ENCODE data around the gene GPR55. TPM values are rescaled to one million over a fixed set of nuclear protein-coding genes. Genes with fewer than 3 reads are reported as not detected.

The GPR55 gene
- total RNA-seq, 1 experiment from 2014 or later: not detected

DNA sequence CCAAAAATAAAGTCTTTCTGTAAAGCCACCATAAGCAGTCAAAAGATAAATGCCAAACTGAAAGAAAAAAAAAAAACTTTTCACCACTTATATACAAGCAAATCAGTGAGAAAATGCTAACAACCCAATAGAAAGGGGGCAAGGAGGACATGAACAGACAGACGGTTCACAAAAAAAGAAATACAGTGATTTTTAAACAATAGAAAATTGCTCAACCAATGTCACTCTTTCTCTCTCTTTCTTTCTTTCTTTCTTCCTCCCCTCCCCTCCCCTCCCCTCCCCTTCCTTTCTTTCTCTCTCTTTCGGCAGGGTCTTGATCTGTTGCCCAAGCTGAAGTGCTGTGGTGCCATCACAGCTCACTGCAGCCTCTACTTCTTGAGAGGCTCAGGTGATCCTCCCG is 42.1 kb upstream of the GPR55 start:
- H4K91ac ChIP-seq (ENCODE audit: insufficient read length, low read depth, low read length): no peak overlapping the region
- no peaks in the 10 kb centered on the region for H3K79me2 ChIP-seq (ENCODE audit: insufficient read depth, low read length)
- H3K9ac ChIP-seq (ENCODE audit: extremely low read depth, insufficient read length, low read length): no peak overlapping the region
- H3K9me3 ChIP-seq (ENCODE audit: control insufficient read depth, low read depth, low read length): no peaks in the 10 kb centered on the region
- Mint-ChIP-seq H3K36me3 (ENCODE audit: insufficient read depth in 1 of 3, low read depth in 3 of 3) (0 out of 7 replicates have a peak, but pooled peaks cover 0 to 6% (median 0%) of the 10 kb centered on the region in 3 experiments), H3K4me1 (peaks cover 0 to 4% of the 10 kb centered on the region in 2 experiments; a peak in 1 of 4 replicates), H3K27me3 (ENCODE audit: low read depth) (no peaks in the 10 kb centered on the region; the same call in 1 of the 2 replicates), H3K9me3 (peaks cover 5 to 7% of the 10 kb centered on the region in 2 experiments; a peak in 4 of 5 replicates), H3K4me3 (no peak overlapping the region), H3K27ac (peak overlapping the region in 1 of 3 experiments; percentile 52; a peak in 1 of 7 replicates)
- no peaks in the 10 kb centered on the region for H3K79me1 ChIP-seq (ENCODE audit: insufficient read depth, low read depth, low read length, poor library complexity, severe bottlenecking)
- no peak overlapping the region for H3K4ac ChIP-seq (ENCODE audit: low read depth, low read length)
- H2BK5ac ChIP-seq (ENCODE audit: insufficient read length, low read length): no peak overlapping the region
- H2BK12ac ChIP-seq (ENCODE audit: insufficient read length, low read depth, low read length): no peak overlapping the region
- no CpG with 5 or more reads among the region's 3 CpGs for WGBS (ENCODE audit: extremely low coverage, insufficient read length, low lambda C conversion rate)
- no peak overlapping the region for H2BK15ac ChIP-seq (ENCODE audit: low read depth, low read length)
- H4K8ac ChIP-seq (replicated peaks; ENCODE audit: insufficient read length, low read depth, low read length): no peak overlapping the region
- H3K27me3 ChIP-seq (ENCODE audit: insufficient read depth, low read length): no peaks in the 10 kb centered on the region
- no peak overlapping the region for H2BK20ac ChIP-seq (ENCODE audit: low read depth, low read length, poor library complexity, severe bottlenecking)
- no peak overlapping the region for H3K18ac ChIP-seq (ENCODE audit: insufficient read length, low read depth, low read length)
- H3K4me2 ChIP-seq (ENCODE audit: insufficient read depth, insufficient read length, low read length): no peak overlapping the region
- no peaks in the 10 kb centered on the region for H3K23me2 ChIP-seq (ENCODE audit: insufficient read length, low read depth, low read length, poor library complexity, severe bottlenecking)
- H3T11ph ChIP-seq (ENCODE audit: low read length): no peak overlapping the region
- no peak overlapping the region for H3K14ac ChIP-seq (ENCODE audit: insufficient read depth, low read length)
- H3K56ac ChIP-seq (ENCODE audit: insufficient read length, low read depth, low read length): no peak overlapping the region
- no peak overlapping the region for H2BK120ac ChIP-seq (ENCODE audit: low read depth, low read length, poor library complexity, severe bottlenecking)
- no peak for DNase-seq
- H2AK5ac ChIP-seq (ENCODE audit: insufficient read length, low read length): no peak overlapping the region
- H3K4me1 ChIP-seq (ENCODE audit: insufficient read depth, low read length): no peaks in the 10 kb centered on the region
- H4K20me1 ChIP-seq (ENCODE audit: control insufficient read depth, insufficient read depth, insufficient read length): no peaks in the 10 kb centered on the region
- H2AFZ ChIP-seq (ENCODE audit: low read length): no peak overlapping the region
- no peak overlapping the region for H3K27ac ChIP-seq (ENCODE audit: insufficient read length, low read depth, low read length)
- TF ChIP-seq, protein P1, sequence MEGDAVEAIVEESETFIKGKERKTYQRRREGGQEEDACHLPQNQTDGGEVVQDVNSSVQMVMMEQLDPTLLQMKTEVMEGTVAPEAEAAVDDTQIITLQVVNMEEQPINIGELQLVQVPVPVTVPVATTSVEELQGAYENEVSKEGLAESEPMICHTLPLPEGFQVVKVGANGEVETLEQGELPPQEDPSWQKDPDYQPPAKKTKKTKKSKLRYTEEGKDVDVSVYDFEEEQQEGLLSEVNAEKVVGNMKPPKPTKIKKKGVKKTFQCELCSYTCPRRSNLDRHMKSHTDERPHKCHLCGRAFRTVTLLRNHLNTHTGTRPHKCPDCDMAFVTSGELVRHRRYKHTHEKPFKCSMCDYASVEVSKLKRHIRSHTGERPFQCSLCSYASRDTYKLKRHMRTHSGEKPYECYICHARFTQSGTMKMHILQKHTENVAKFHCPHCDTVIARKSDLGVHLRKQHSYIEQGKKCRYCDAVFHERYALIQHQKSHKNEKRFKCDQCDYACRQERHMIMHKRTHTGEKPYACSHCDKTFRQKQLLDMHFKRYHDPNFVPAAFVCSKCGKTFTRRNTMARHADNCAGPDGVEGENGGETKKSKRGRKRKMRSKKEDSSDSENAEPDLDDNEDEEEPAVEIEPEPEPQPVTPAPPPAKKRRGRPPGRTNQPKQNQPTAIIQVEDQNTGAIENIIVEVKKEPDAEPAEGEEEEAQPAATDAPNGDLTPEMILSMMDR (conservative IDR thresholded peaks at IDR 0.05): no peak
- no peak overlapping the region for H3K23ac ChIP-seq (ENCODE audit: insufficient read length, low read depth, low read length)
- H4K5ac ChIP-seq (ENCODE audit: insufficient read length, low read depth, low read length): no peak overlapping the region
